Hypothalamus (tissue), 51 donors: Measurements from ENCODE around the gene CHST8.
"Not testable (repeated sequence)": the region's sequence is repeated elsewhere in the genome, so short reads cannot be mapped to it uniquely, and the experiment has no call there.

Experiments used
- DNase-seq, 51 donors: peaks; one replicate each; lab custom pipeline; 2025; lab: John Stamatoyannopoulos, UW

Gene CHST8

GRCh38 chr19:33616857-33617256 lies 4.9 kb upstream of the CHST8 start:
- no peak for DNase-seq

DNA sequence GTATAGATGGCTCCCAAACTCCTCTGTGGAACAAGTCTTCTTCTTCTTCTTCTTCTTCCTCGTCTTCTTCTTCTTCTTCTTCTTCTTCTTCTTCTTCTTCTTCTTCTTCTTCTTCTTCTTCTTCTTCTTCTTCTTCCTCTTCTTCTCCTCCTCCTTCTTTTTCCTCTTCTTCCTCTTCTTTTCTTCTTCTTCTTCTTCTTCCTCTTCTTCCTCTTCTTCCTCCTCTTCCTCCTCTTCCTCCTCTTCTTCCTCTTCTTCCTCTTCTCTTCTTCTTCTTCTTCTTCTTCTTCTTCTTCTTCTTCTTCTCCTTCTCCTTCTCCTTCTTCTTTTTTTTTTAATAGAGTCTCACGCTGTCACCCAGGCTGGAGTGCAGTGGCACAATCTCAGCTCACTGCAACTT lies 3.4 kb upstream of the CHST8 start:
- not testable (repeated sequence) for DNase-seq

GRCh38 chr19:33618884-33619283 lies 2.9 kb upstream of the CHST8 start:
- no peak for DNase-seq

DNA sequence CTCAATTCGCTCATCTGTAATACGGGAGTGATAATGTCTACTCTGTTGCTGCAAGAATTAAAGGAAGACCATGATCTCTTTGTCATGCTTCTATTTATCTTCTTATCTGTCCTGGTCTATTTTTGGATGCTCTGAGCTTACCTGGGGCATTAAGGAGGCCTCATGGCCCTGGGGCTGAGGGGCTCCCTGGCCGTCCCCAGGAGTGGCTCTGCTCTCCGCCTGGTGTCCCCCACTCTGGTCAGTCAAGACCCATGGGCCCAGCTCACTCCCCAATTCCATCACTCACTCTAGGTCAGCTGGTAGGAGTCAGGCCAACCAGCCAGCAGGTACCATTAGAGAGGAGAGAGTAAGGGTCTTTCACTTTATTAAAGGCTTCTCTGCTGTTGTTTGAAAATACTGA lies 1.1 kb upstream of the CHST8 start:
- DNase-seq, result no peak

- peak in 1 of 51 donors; percentile 20 for DNase-seq
Observed at GRCh38 chr19:33621065-33621785, 528 bp upstream of the CHST8 start.

DNA sequence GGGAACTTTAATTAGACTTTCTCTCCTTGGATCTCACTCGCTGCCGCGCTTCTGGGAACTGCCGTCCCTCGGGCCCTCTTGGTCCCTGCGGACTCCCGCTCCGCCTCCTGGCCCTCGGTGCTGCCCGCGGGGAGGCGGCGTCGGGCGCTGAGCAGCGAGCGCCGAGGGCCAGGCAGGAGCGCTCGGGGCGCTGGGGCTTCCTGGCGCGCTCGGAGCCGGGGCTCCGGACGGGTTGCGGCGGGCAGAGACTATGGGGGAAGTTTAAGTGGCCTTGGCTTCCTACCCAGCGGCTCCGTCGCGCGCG lies 704 bp downstream of the CHST8 start:
- no peak for DNase-seq

GRCh38 chr19:33622809-33623511 lies 1.2 kb downstream of the CHST8 start:
- DNase-seq, result peak in 2 of 51 donors; percentile 4 to 17

- DNase-seq, result no peak
Observed at GRCh38 chr19:33624586-33624985, 2.8 kb downstream of the CHST8 start.

DNA sequence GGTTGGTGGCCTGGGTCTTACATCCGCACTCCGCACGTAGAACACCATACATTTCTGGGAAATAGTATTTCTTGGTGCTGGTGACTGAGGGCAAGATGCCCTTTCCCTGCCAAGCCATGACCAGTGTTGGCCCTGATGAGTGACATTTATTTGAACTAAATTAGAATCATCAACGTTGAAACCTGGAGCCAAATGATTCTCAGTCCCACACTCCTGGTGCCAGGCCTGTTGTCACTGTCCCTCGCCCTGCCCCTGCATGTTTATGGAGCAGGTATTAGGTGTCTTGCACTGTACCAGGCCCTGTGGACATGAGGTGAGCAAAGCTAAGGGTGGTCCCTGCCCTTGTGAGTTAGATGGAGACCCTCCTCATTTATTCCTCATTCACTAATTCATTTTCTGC lies 5.8 kb downstream of the CHST8 start:
- no peak for DNase-seq

DNA sequence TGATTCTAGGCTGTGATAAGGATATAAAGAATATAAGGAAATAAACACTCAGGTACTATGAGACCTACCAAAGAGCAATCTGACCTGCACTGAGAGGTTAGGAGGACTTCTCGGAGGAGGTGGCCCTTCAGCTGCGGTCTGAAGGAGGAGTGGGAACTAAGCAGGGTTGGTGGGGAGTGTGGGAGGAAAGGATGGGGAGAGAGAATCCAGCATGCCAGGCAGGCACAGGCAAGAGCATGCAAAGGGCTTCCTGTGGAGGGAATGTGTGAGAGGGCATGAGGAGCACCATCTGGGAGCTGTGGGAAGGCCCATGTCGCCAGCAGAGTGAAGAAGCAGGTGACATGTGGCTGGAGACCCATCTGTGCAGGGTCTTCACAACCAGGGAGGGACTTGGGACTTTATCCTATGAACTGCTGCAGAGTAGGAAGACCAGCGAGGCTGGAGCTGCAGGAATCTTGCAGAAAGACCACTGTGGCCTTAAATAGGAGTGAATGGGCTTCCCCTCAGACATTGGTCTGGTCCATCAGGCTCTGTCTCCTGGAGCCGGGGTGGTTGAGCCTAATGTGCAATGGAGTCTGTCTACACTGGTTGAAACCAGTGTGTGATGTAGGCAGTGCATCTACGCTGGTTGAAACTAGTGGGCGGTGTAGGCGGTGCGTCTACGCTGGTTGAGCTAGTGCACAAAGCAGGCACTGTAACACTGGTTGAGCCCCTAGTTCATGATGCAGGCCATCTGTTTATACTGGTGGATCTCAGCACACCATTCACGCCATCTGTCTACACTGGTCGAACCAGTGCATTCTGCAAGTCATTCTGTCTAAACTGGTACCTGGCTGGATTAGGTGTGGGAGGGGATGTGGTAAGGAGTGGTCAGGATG lies 6.4 kb downstream of the CHST8 start:
- DNase-seq, result no peak

DNA sequence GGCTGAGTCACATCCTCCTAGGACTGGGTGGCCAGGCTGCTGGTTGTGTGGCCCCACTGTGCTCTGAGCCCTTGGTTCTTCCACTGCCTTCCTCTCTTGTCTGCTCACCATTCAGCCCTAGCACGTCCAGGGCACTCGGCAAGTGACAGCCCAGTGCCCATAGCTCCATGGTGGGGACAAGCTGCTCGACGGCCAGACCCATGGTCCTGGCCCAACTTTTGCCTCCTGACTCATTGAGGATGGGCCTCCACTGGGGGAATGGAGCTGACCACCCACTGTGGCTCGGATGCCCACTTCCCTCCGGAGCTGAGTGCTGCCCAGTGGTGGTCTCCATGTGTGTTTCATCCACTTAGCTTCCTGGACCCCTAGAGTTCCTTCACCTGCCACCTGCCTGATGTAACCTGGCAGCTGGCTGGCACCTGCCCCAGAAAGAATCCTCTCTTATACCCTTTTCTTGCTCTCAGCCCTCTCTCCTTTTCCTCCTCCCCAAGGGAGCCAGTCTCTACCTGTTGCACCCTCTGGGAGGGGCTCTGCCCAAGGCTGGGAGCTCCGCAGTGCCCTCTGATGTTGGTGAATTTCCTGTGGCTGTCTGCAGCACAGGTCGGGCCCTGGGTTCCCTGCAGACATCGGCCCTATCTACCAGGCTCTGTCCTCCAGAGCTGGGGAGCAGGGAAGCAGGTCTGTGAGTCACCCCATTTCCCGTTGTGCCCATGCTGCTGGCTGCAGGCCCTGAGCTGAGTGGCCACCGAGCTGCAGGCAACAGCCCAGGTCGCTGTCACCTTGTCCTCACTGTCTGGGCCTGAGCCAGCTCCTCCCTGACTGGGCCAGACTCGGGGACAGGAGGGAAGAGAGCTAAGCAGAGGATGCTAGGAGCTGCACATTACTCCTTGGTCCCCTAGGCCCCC lies 7.4 kb downstream of the CHST8 start:
- peak in 1 of 51 donors; percentile 4 for DNase-seq

DNA sequence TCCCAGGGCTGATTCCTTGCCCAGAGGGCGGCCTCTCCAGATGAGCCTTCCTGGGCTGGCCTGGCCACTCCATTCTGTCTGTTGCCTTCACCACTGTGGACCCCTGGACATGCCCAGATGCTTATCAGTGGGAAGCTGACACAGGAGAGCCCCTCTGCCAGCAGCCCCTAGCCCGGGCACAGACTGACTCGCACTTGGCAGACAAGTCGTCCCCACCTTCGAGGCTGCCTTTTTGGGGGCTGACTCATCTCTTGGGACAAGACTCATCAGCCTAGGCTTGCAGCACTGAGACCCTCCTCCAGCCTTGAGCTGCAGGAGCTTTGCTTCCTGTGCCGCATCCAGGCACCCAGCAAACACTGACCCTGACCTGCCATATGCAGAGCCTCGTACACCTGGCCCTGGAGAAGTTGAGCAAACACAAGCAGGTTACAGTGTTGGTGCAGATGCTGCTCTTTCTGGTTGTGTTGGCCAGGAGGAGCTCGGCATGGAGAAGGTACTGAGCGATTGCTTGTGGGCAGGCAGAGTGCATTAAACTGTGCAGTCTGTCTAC lies 8.1 kb downstream of the CHST8 start:
- no peak for DNase-seq

DNA sequence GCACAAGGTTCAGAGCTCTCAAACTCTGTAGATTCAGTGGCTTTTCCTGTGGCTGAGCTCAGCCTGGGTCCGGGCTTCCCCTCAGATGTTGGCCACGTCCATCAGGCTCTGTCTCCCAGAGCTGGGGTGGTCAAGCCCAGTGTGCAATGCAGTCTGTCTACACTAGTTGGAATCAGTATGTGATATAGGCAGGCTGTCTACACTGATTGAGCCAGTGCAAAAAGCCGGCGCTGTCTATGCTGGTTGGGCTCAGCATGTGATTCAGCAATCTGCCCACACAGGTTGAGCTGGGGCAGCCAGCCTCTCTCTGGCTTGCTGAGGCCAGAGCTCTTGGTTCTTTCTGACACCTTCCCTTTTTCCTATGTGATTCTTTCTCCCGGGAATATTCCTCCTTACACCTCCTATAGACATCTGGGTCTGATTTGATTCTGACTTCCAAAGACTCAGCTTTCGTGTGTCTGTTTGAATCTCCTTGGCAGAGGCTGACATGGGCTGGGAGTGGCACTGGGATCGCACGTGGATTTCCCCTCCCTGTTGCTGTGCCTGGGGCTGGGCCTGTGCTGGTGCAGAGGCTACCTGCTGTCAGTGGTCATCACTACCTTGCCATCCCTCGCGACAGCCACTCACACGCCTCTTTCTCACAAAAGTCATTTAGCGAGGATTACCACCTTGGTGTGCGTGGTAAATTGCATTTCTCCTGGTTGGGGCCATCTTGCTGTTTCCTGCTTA lies 9.3 kb downstream of the CHST8 start:
- no peak for DNase-seq

DNA sequence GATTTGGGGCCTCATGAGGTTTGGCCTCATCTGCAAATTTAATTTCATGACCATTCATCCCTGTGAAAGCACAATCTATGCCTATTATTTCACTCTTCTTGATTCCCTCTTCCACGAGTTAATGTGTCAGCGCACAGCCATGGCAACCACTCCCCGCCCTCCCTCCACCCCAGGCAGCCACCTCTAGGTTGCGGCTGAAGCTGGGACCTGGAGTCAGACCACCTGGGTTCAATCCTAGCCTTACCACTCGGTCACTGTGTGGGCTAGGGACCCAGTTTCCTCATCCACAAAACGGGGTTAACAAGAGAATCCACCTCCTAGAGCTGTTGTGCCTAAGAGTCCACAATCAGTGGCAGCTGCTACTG lies 9.8 kb downstream of the CHST8 start:
- no peak for DNase-seq

DNA sequence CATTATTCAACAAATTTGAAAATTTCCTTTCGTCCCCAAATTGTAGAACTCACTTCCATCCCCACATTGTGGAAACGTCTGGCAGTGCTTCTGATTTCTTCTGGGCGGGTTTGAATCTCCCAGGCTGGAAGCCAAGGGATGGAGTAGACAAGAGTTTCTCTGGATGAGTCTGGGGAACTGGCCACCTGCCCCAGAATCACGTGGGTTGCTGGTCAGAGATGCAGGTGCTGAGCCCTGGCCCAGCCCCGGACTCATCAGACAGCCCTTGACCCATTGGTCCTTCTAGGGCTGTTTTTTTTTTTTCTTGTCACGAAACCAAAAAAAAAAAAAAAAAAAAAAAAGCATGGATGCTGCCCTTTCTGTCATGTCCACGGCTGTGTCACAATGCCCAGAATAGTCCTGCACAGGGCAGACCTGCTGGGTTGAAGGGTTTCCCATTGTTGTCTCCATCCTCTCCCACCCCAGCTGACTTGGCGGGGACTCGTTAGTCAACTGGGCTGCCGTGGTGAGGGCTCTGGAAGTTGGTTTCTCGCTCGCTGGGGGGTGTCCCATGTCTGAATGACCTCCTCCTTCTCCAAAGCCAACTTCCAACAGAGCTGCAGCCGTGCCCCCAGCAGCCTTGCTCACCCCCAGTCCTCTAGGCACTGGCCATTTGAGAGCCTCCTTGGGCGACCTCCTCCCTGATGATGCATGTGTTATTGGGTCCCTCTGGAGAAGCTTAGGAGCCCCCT lies 12.8 kb downstream of the CHST8 start:
- DNase-seq, result peak in 1 of 51 donors; percentile 7

DNA sequence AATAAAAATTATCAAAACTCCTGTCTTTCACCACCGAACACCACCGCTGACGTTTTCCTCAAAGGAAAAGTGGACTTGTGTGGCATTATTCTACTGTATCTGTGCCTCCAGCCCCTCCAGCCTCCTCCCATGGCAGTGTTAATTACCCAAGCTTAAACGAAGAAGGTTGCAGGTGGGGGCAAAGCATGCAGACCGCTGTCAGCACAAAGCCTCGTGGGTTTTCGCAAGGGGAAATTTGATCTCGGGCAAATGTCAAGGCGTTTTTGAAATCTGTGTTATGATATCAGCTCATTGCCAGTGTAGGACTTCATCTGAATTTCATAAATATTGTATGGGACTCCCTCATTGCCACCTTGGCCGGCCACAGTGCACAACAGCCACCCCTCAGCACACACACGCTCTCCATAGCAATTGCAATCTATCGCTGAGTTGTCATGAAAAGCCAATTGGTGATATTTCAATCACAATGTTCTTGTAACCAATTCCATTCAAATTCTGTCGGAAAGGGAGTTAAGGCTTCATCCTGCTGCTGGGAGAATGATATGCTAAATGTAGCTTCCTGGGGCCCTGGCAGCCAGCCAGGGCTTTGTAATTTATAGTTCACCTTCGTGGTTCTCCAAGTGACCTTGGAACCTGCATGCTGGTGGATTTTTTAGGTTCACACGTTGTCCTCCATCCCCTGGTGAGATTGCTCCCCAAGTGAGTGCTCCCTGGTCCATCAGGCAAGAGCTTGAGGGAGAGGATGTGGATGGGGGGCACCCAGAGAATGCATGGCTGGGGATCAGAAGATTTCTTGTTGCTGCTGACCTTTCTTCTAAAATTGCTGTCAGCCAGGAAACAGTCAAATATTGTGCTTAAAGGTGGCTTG lies 16.6 kb downstream of the CHST8 start:
- DNase-seq, result no peak

DNA sequence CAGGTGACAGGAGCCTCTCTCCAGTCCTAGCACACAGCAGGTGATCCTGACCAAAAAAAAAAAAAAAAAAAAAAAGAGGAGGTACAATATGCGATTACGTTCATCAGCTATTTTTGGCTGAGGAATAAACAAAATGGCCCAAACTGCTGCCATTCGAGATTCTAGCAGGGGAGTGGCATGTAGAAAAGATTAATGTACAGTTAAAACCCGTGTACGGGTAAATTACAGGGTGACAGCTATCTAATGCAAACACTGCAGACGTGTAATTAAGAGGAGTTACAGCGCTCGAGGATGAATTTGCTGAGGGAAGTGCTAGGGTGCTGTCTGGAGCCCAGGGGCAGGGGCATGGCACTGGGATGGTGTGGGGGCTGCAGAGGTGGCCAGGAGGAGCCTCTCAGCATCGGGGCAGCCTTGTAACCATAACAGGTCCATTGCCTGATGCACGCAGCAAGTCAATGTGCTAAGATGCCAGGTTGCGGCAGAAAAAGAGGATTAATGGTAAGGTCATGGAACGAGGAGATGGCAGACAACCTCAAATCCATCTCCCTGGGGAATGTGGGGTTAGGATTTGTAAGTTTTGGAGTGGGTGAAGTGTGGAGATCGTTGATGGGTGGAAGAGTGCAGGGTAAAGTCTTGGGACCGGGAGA lies 17.4 kb downstream of the CHST8 start:
- DNase-seq, result no peak
